Stomach (tissue), 4 donors: ENCODE data around the gene TRAPPC6A.

Source experiments
- CTCF ChIP-seq, 7 experiments: fragments of 450-650 bp in 4 of 7; fragments of 200-600 bp in 3 of 7; sonication (generic) in 3 of 7; IDR thresholded peaks; one replicate each; pipeline ENCODE4 v1.5.1; 2016 to 2019; ENCODE audit warnings: antibody characterized with exemption in 7 of 7, control low read depth in 2 of 7, mild to moderate bottlenecking in 1 of 7
- EP300 ChIP-seq: sonication (generic); formaldehyde crosslinking; IDR thresholded peaks from one replicate; pipeline ENCODE4 v1.6.1; 2017; ENCODE audit warnings: antibody characterized with exemption
- POLR2A ChIP-seq, 4 donors: fragments of 450-650 bp; IDR thresholded peaks; one replicate each; pipeline ENCODE4 v1.6.1; 2016; ENCODE audit warnings: antibody characterized with exemption in 4 of 4, control low read depth in 2 of 4, mild to moderate bottlenecking in 1 of 4, moderate library complexity in 1 of 4
- POLR2AphosphoS5 ChIP-seq, 3 donors: sonication (generic); formaldehyde crosslinking; IDR thresholded peaks; one replicate each; pipeline ENCODE4 v1.6.1; 2016; ENCODE audit warnings: antibody characterized with exemption in 3 of 3

DNA sequence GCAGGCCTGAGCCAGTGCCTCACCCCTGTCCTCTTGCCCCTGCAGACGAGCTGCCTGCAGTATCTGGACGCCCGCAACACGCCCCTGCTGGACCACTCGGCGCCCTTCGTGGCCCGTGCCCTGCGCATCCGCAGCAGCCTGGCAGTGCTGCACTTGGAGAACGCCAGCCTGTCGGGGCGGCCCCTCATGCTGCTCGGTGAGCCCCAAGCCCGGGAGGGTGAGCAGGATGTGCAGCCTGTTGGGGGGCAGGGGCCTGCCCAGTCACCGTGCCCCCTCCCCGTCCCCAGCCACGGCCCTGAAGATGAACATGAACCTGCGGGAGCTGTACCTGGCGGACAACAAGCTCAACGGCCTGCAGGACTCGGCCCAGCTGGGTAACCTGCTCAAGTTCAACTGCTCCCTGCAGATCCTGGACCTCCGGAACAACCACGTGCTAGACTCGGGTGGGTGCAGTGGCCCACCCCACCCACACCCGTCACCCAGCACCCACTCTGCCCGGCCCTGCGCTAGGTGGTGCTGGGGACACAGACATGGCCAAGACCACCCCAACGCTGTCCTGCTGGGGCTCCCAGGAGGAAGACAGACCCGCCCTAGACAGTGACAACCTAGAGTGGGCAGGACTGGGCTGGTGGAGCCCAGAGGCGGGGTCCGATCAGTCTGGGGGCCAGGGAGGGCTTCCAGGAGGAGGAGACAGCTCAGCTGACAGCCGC lies 35.9 kb downstream of the TRAPPC6A start:
- TF ChIP-seq POLR2AphosphoS5 (IDR thresholded peaks at IDR 0.05) (no peak), CTCF (IDR thresholded peaks at IDR 0.05) (no peak), POLR2A (IDR thresholded peaks at IDR 0.05) (no peak), EP300 (no peak)
